Right forelimb (tissue), 1 donor: ENCODE data around the gene MPZL3.

ENCODE experiments used
- DNase-seq: peaks from one replicate; pipeline ENCODE4 v3.0.0-alpha.2; 2018

The MPZL3 gene

GRCh38 chr11:118231461-118231860, 20.7 kb downstream of the MPZL3 start:
- DNase-seq, result no peak

- no peak for DNase-seq
Observed at GRCh38 chr11:118230088-118230487, 22.1 kb downstream of the MPZL3 start.

- DNase-seq, result no peak
Observed at GRCh38 chr11:118229274-118229847, 22.8 kb downstream of the MPZL3 start.

- no peak for DNase-seq
Observed at GRCh38 chr11:118227865-118228785, 24.0 kb downstream of the MPZL3 start.

GRCh38 chr11:118226781-118227180, 25.4 kb downstream of the MPZL3 start:
- no peak for DNase-seq

GRCh38 chr11:118226296-118226695, 25.9 kb downstream of the MPZL3 start:
- no peak for DNase-seq

GRCh38 chr11:118224511-118225188, 27.5 kb downstream of the MPZL3 start, which contains the start of gene JAML:
TSS of gene JAML (minus strand) at chr11:118225011. CDS start at chr11:118214866, 10,145 bp downstream.
- no peak for DNase-seq

- no peak for DNase-seq
Observed at GRCh38 chr11:118223992-118224391, 28.2 kb downstream of the MPZL3 start.

GRCh38 chr11:118223570-118223969, 28.6 kb downstream of the MPZL3 start:
- no peak for DNase-seq

- no peak for DNase-seq
Observed at GRCh38 chr11:118222437-118222836, 29.7 kb downstream of the MPZL3 start.

- DNase-seq, result no peak
Observed at GRCh38 chr11:118221419-118221818, 30.7 kb downstream of the MPZL3 start.

GRCh38 chr11:118219732-118220131, 32.4 kb downstream of the MPZL3 start:
- DNase-seq, result no peak

- DNase-seq, result no peak
Observed at GRCh38 chr11:118219244-118219643, 32.9 kb downstream of the MPZL3 start.

GRCh38 chr11:118217575-118217974, 34.6 kb downstream of the MPZL3 start:
- DNase-seq, result no peak

- no peak for DNase-seq
Observed at GRCh38 chr11:118216621-118217481, 35.3 kb downstream of the MPZL3 start.

GRCh38 chr11:118215765-118216164, 36.4 kb downstream of the MPZL3 start:
- DNase-seq, result no peak

GRCh38 chr11:118215262-118215661, 36.9 kb downstream of the MPZL3 start:
- no peak for DNase-seq

GRCh38 chr11:118214210-118214914, 37.8 kb downstream of the MPZL3 start:
- no peak for DNase-seq

GRCh38 chr11:118213781-118214180, 38.4 kb downstream of the MPZL3 start:
- no peak for DNase-seq

- DNase-seq, result no peak
Observed at GRCh38 chr11:118213201-118213600, 39.0 kb downstream of the MPZL3 start.

GRCh38 chr11:118212781-118213191, 39.4 kb downstream of the MPZL3 start:
- no peak for DNase-seq
